H4 (cell line): ENCODE results near the gene SYTL5. TPM values are rescaled to one million over a fixed set of nuclear protein-coding genes. Genes with fewer than 3 reads are reported as not detected.
A peak's percentile ranks its signal among the peaks of the same experiment; 100 is the strongest.

ENCODE experiments used
- DNase-seq: peaks from one replicate; pipeline ENCODE4 v3.0.0-alpha.2; 2015; ENCODE audit warnings: low spot score
- total RNA-seq: library from RNA; depleted of rRNA; stranded (reverse); fragments of >200 nt; shearing (Covaris generic); gene quantifications from 2 replicates; pipeline ENCODE4 v1.2.3, GENCODE V29; 2014; rRNA removed

SYTL5 gene
- total RNA-seq, 1 experiment from 2014 or later = 1.7 TPM

GRCh38 chrX:38138900-38139299 is 132.5 kb downstream of the SYTL5 start:
- no peak for DNase-seq

DNA sequence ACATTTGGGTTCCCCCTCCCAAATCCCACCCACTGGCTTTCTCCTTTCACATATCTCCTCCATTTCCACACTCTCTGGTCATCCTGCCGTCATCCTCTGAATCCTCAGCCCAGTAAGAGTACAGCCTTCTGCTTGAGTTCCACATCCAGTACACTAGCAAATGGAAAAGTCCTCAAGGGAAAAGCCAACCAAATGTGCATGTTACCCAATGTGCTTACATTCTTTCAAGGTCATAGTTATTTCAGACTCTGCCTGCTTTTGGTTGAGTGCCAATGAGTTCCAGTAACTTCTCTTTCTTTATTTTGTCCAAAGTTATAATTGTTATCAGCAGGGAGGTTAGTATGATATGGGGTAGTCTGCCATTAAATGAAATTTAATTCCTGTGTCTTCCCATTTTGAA is 136.3 kb downstream of the SYTL5 start:
- no peak for DNase-seq

DNA sequence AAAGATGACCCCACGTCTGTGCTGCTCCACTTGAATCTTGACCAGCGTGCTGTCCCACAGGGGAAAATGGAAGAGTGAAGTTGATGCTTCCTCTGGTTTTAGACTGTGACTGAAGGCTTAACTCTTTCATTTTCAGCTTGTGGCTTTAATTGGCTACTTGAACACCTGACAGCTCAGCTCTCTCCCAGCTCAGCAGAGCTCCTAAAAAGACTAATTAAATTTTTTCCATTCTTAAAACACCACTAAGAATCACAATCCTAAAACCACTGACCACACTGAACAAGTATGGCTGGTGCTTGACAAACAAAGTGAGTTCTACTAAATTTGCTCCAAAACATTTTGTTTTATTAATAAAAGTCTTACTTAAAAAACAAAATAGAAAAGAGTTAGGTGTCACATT is 142.7 kb downstream of the SYTL5 start:
- no peak for DNase-seq

DNA sequence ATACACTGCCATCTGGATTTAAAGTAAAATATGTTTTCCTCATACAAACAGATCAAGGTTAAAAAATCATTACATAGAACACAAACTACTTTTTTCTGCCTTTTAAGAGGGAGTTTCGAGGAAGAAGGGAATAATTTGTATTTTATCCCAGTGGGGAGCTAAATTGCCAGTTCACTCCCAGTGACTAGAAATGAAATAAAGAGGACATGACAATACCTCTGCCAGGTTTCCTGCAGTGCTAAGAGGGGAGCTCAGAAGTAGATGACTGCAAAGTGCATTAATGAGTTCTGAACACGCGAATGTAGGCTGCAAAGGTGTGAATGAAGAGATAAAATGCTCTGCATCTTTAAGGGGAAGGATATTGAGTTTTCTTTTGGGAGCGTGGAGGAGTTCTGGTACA is 144.6 kb downstream of the SYTL5 start:
- no peak for DNase-seq

- peak; percentile 3 for DNase-seq
These were observed 145.1 kb downstream of the SYTL5 start for GRCh38 chrX:38151441-38151840.

DNA sequence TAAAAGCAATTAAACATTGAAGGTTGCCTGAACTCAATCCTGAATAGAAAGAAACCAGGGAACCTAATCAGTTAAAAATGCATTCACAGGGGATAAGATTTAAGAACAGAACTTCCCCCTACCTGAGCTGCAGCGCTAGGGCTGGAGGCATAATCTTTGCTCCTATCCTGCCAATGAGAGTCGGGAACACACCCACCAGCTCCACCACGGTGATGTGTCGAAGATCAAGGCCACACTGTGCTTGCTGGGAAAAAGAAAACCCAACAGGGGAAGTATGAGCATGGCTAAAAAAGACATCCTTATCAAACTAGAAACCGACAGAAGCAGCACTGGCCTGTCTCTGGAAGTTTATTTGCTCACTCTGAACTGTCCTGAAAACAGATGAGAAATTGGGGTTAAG is 148.0 kb downstream of the SYTL5 start:
- DNase-seq = no peak

DNA sequence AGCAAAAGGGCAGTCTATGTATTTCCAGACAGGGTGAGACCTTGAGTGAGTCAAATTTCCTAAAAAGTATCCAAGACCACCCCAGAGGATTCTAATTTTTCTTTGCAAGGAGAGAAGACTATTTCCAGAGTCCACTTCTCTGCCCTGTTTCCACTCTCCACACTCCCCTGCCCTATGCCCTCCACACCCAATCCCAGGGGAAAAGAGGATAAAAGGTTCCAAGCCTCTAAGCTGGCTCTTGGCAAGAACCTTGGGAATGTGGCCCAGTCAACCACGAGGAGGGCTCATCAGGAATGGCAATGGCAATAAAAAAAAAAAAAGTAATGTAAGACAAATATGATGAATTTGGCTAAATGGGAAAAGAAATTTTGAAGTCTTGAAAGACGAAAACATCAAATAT is 148.5 kb downstream of the SYTL5 start:
- no peak for DNase-seq

DNA sequence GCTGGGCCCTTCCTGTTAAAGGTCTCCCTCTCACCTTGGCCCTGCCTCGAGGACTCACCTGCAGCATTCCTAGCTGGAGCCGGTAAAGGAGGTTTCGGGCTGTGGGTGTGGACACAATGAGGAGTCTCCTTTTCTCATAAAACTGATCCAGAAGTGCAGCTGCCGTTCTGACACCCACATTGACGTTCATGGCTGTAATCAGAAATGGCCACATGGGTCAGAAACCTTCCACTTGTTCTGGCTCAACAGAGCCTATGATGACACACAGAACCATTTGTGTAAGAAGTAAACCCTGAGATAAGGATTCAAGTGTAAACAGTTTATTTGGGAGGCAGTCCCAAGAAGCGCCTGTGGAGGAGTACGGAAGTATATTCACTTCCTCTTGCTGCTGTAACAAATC is 150.5 kb downstream of the SYTL5 start:
- no peak for DNase-seq

GRCh38 chrX:38163193-38163592 is 156.8 kb downstream of the SYTL5 start:
- DNase-seq = no peak

GRCh38 chrX:38165023-38165422 is 158.7 kb downstream of the SYTL5 start:
- DNase-seq = no peak

- peak; percentile 10 for DNase-seq
These were observed 160.2 kb downstream of the SYTL5 start for GRCh38 chrX:38166478-38167083.

DNA sequence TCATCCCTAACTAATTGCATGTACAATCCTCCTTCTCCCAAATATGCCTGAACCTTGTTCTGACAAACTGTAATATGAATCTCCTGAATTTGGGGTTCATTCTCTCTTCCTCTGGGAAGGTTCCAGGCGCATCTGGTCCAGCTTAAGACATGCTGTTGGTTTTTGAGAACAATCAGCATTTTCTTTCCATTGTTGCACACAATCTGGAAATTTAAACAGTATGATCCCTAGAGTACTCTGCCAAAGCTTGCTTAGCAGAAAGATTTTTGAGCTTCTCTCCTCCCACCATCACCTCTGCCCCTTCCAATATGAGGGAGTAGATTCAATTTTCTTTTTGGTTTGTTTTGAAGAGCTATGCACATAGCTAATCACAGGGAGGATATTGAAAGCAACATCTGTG is 164.2 kb downstream of the SYTL5 start:
- DNase-seq = no peak

DNA sequence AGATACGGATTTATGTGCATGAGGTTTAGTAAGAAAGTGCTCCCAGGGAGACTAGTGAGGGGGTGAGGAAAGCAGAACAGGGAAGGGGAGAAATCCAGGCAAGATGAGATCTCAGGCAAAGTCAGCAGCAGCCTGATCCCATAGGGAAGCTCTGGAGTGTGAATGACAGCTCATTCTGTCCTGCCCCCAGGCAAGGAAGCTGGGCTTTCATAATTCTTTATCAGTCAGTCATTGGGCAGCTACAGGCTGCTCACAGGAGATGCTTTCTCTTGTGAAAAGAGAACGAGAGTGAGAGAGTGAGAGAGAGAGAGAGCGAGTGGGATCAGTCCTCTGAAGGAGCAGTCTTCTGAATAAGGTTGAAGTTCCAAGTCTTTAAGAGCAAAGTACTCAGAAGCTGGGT is 166.2 kb downstream of the SYTL5 start:
- DNase-seq = no peak

GRCh38 chrX:38175139-38175538 is 168.8 kb downstream of the SYTL5 start:
- peak; percentile 51 for DNase-seq

DNA sequence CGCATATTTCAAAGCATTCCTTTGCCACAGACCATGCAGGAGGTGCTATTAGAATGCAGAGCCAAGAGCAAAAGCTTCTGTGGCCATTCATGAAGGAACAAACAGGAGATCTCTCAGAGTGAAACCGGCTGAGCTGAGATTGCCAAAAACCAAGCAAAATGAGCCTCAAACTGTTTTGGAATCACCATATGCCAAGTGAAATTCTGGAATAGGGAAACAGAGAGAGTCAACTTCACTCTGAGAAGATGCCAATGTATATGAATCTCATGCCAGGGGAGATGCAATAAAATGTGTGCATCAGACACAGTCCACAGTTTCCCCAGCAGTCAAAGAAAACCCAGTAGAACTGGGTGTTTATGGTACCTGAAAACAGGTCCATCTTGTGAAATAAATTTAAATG is 172.0 kb downstream of the SYTL5 start:
- no peak for DNase-seq

Other genes starting within 250 kb of the SYTL5 start
- gene CYBB, start 226.5 kb upstream of the SYTL5 start, total RNA-seq = 0.02 and 0.23 TPM in 2 replicates
- 35.0 and 43.4 TPM in 2 replicates for gene DYNLT3, start 159.0 kb upstream of the SYTL5 start, total RNA-seq
- gene SRPX, start 214.3 kb downstream of the SYTL5 start, total RNA-seq = 67.8 and 72.3 TPM in 2 replicates